Measurements from ENCODE around the gene SND1. TPM values are rescaled to one million over a fixed set of nuclear protein-coding genes. Genes with fewer than 3 reads are reported as not detected.

SND1 gene
- total and polyA plus RNA-seq, 5 experiments from 2014 or later: 80.1 to 105 (median 86.0) TPM

DNA sequence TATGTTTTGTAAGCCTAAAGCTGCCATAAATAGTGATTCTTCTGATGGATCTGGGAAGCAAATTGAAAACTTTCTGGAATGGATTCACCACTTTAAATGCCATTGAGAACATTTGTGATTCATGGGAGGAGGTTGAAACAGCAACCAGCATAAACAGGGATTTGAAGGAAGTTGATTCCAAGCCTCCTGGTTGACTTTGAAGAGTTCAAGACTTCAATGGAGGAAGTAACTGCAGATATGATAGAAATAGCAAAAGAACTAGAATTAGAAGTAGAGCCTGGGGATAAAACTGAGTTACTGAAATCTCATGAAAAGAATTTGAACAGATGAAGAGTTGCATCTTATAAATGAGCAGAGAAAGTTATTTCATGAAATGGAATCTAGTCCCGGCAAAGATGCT, 280.1 kb downstream of the SND1 start:
- Mint-ChIP-seq H3K4me3 (no peak overlapping the region), H3K27me3 (no peaks in the 10 kb centered on the region), H3K9me3 (no peaks in the 10 kb centered on the region), H3K4me1 (peaks cover 6 to 26% (median 11%) of the 10 kb centered on the region in 4 donors), H3K36me3 (peaks cover 19 to 55% (median 39%) of the 10 kb centered on the region in 3 donors), H3K27ac (no peak overlapping the region)
- ATAC-seq (no peak), DNase-seq (no peak)
- POLR2A ChIA-PET: no interaction called here

DNA sequence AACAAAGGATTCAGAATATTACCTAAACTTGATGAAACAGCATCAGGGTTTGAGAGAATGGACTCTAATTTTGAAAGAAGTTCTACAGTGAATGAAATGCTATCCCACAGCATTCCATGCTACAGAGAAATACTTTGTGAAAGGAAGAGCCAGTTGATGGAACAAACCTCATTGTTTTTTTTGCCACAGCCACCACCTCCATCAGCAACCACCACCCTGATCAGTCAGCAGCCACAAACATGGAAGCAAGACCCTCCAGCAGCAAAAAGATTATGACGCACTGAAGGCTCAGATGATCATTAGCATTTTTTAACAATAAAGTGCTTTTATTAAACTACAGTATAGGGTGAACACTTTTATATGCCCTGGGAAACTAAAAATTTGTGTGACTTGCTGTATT, 280.5 kb downstream of the SND1 start:
- POLR2A ChIA-PET: no interaction called here
- no peaks in the 10 kb centered on the region for H3K27me3 Mint-ChIP-seq
- ATAC-seq: no peak
- H3K27ac Mint-ChIP-seq: no peak overlapping the region
- no peaks in the 10 kb centered on the region for H3K9me3 Mint-ChIP-seq
- H3K4me1 Mint-ChIP-seq: peaks cover 2 to 22% (median 11%) of the 10 kb centered on the region in 4 donors
- no peak for DNase-seq
- H3K36me3 Mint-ChIP-seq: peaks cover 19 to 58% (median 39%) of the 10 kb centered on the region in 3 donors
- H3K4me3 Mint-ChIP-seq: no peak overlapping the region

DNA sequence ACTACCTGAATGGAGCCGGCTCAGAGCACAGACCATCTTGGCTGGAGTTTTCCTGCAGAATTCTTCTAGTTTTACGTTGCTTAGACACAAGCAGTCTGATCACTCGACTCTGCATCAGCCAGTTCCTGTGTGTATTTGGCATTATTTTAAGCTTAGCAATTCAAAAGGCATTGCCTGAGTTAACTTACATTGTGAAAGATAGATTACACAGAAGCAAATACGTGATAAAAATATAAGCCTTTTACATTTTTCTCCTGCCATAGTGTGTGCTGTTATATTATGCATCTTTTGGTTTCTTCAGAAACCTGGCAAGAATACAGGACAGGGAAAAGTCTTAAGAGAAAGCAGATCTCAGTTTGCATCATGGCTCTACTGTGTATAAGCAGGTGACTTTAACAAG, 281.2 kb downstream of the SND1 start:
- peaks cover 1 to 17% (median 11%) of the 10 kb centered on the region in 4 donors for H3K4me1 Mint-ChIP-seq
- no peak for DNase-seq
- H3K27ac Mint-ChIP-seq: no peak overlapping the region
- H3K27me3 Mint-ChIP-seq: no peaks in the 10 kb centered on the region
- ATAC-seq: no peak
- peaks cover 19 to 59% (median 38%) of the 10 kb centered on the region in 3 donors for H3K36me3 Mint-ChIP-seq
- H3K9me3 Mint-ChIP-seq: no peaks in the 10 kb centered on the region
- H3K4me3 Mint-ChIP-seq: no peak overlapping the region
- POLR2A ChIA-PET: no interaction called here

DNA sequence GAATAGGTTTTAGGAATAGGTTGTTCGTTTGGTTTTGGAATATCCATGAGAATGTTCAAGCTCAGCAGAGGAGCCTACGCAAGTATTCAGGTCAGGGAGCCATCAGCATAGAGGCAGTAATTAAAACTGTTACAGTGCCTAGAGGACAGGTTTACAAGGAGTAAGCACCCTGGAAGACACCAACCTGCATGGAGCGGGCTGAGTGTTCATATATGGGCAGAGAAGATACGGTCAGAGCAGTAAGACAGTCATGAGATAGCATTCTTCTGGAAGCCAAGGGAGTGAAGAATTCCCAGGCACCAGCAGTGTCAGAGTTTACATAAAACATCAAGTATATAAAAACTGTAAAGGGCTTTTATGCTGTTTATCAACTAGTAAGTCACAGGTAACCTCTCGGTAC, 282.7 kb downstream of the SND1 start:
- Mint-ChIP-seq H3K4me1 (peaks cover 0 to 19% (median 8%) of the 10 kb centered on the region in 4 donors), H3K36me3 (peaks cover 12 to 57% (median 30%) of the 10 kb centered on the region in 3 donors), H3K27me3 (no peaks in the 10 kb centered on the region), H3K27ac (no peak overlapping the region), H3K4me3 (no peak overlapping the region), H3K9me3 (no peaks in the 10 kb centered on the region)
- POLR2A ChIA-PET: no interaction called here
- no peak for DNase-seq
- ATAC-seq: no peak

DNA sequence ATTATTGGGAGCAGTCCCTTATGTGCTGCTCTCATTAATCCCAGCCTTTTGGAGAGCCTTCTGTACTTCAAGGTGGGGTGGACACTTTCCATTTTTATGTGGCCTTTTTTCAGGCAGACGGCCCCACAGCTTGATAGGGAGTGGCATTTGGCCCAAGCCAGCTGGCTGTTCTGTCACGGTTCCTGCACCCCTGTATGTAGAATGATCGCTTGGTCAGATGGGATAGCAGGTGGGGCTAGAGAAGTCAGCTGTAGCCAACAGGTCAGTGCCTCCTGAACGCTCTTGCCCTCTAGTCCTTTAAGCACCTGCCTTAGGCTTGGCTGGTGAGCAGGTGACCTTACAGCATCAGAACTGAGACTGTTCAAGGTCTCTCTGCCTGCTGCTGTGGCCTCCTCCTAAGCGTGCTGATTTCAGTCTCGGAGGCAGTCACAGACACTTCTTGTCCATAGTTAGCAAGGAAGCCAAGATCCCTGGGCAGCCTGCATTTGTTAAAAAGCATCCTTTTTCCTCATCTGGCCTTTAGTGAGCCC, 283.9 kb downstream of the SND1 start:
- DNase-seq (no peak), ATAC-seq (no peak)
- Mint-ChIP-seq H3K36me3 (peaks cover 4 to 51% (median 21%) of the 10 kb centered on the region in 3 donors), H3K27ac (no peak overlapping the region), H3K27me3 (no peaks in the 10 kb centered on the region), H3K9me3 (no peaks in the 10 kb centered on the region), H3K4me3 (no peak overlapping the region), H3K4me1 (peaks cover 0 to 19% (median 5%) of the 10 kb centered on the region in 4 donors)
- POLR2A ChIA-PET: no interaction called here

DNA sequence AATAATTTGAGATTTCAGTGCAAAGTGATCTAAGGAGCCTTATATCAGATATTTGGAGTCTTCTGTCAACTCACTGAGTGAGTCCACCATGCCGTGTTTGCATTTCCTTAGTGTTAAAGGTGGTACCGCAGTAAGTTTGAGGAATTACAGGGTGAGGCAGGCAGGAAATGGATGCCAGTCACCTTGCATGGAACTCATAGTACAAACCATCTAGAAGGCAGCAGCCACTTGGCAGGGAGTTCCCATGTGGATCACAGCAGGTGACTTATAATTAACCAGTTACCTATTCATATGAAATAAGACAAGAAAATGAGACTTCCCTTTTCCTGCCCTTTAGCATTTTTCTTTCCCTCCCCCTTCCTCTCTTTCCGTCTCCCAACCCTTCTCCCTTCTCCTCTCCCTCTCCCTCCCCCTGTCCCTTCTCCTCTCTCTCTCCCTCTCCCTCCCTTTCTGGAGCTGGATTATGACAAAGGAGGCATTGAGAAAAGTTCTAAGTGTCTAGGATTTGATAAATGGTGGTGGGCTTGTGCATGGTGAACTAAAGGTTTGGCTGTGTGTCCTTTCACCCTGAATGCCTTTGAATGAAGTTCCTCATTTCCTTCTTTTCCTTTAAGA, 285.2 kb downstream of the SND1 start:
- Mint-ChIP-seq H3K4me3 (no peak overlapping the region), H3K27me3 (no peaks in the 10 kb centered on the region), H3K4me1 (peaks cover 0 to 19% (median 6%) of the 10 kb centered on the region in 4 donors), H3K9me3 (no peaks in the 10 kb centered on the region), H3K27ac (no peak overlapping the region), H3K36me3 (peaks cover 0 to 48% (median 12%) of the 10 kb centered on the region in 3 donors)
- DNase-seq (no peak), ATAC-seq (no peak)
- POLR2A ChIA-PET: no interaction called here

DNA sequence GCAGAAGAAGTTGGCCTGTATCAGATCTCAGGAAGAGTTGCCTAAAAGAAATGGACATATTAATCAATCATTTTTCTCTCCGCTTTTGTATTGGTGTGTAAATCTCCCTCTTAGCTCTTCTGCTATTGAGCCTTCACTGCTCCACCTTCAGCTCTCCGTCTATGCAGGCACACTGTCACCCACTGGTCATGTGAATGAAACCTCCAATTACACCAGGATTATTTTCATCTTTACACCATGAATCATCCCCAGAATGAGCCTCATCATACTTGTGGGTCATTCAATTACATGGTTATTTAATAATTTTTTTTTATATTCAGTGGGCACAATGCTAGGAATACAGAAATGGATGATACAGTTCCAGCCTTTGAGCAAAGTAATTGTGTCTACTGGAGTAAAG, 286.6 kb downstream of the SND1 start:
- Mint-ChIP-seq H3K4me1 (peaks cover 0 to 19% (median 6%) of the 10 kb centered on the region in 4 donors), H3K36me3 (peaks cover 0 to 50% (median 6%) of the 10 kb centered on the region in 3 donors), H3K9me3 (no peaks in the 10 kb centered on the region), H3K4me3 (no peak overlapping the region), H3K27me3 (no peaks in the 10 kb centered on the region), H3K27ac (no peak overlapping the region)
- no peak for ATAC-seq
- POLR2A ChIA-PET: no interaction called here
- no peak for DNase-seq

DNA sequence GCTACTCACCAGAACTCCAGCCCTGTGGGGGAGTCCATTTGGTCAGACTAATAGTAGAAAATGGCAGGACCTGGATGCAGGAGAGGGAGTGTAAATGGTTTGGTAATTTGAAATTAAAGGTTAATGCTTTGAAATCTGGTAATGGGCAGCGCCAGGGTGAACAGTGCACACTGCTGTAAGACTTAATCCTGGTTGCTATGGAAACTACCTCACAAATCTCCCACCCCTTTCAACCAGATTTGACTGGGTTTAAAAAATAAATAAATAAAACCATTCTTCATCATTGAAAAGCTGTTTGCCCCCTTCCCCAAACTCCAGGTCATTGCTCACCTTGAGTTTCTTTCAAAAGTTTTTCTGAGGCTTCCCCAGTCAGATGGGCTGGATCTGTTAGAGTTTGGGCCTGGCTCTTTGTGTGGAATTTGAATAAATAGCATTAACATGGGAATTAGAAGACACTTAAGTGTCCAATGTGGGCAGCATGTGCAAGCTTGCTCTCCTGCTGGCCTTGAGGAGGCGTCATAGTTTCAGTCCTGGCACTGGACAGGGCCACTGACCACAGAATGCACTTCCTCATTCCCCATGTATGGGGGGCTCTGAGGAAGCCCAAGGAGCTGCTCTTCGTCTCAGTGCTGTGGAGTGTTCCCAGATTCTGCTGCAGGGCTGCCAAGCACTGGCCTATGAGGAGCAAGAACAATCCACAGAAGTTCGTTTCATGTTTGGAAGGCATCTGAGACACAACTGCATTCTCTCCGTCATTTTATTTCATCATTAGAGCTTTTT, 288.6 kb downstream of the SND1 start:
- Mint-ChIP-seq H3K4me3 (no peak overlapping the region), H3K36me3 (peaks cover 0 to 47% (median 6%) of the 10 kb centered on the region in 3 donors), H3K27ac (no peak overlapping the region), H3K27me3 (no peaks in the 10 kb centered on the region), H3K9me3 (no peaks in the 10 kb centered on the region), H3K4me1 (peaks cover 3 to 7% (median 4%) of the 10 kb centered on the region in 4 donors)
- ATAC-seq: no peak
- no peak for DNase-seq
- POLR2A ChIA-PET: no interaction called here

DNA sequence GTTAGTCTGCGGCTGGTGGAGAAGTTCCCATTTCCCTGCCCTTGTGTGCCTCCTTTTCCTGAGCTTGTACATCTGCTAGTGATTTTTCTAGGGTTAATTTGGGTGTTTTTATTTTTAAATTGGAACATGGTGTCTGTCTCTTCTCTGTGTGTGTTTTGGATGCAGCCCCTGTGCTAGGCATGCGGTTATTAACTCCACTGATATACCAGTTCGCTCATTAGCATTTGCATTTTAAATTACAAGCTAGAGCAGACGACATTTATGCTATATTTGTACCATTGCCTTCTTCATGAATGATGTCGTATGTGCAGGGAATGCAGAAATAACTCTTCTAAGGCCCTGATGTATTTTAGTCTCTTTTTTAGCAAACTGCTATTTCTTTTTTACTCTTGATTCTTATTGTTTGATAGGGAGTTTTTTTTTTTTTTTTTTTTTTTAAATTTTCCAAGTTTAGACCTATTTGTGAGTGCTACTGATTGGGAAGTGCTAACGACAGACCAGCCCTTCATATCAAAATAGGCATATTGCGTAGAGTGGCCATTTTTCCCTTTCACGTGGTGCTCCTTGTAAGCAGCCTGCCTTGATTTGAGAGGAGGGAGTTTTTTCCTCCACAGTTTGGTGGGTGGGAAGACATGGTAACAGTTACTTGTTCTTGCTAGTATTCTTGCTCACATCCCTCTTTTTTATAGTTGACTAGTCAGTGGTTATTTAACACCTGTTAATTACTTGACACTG, 289.6 kb downstream of the SND1 start:
- no peaks in the 10 kb centered on the region for H3K27me3 Mint-ChIP-seq
- DNase-seq (no peak), ATAC-seq (no peak)
- peaks cover 7 to 13% (median 8%) of the 10 kb centered on the region in 4 donors for H3K4me1 Mint-ChIP-seq
- H3K36me3 Mint-ChIP-seq: peaks cover 0 to 50% (median 6%) of the 10 kb centered on the region in 3 donors
- POLR2A ChIA-PET: no interaction called here
- H3K4me3 Mint-ChIP-seq: no peak overlapping the region
- H3K9me3 Mint-ChIP-seq: no peaks in the 10 kb centered on the region
- H3K27ac Mint-ChIP-seq: no peak overlapping the region

DNA sequence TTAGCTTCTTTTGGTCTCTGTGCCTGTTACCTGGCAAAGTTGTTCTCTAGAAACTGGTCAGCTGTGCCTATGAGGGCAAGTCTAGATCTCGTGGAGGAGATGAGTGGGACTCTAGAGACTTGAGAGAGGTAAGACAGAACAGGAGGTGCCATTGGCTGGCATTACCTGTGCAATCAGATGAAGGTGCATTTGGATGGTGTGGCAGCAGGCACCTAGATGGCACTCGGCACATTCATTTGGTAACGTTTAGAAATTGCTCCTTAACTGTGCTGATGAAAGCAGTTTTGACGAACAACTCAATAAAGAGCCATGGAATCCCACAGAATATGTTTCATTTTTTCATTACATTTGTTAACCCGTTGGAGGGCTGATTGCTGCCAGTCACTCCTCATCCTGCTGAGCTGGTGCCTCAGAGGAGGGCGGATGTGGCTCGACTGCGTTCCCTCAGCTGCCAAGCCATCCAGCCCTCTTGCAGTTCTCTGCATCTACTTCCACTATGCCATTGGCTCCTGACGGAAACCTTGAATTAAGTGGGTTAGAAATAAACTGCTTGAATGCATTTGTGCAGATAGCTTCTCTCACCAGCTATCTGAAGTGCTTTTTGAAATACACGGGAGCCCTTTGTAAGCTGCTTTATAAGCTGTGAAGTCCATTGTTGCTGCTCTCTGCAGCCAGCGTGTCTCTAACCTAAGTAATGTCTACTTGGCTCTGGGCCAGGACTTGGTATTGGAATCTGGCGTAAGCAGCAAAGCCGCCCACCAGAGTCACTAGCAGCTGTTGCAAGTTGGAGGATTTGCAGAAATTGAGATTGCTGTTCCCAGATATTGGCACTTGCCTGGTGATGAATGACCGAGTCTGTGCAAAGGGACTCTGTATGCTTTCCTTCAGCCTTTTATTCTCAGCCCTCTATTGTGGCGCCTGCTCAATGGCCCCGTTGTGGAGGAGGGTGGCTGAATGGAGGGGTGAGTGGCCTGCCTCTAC, 291.8 kb downstream of the SND1 start:
- Mint-ChIP-seq H3K27me3 (no peaks in the 10 kb centered on the region), H3K27ac (no peak overlapping the region), H3K9me3 (no peaks in the 10 kb centered on the region), H3K36me3 (peaks cover 0 to 42% (median 12%) of the 10 kb centered on the region in 3 donors), H3K4me1 (peaks cover 6 to 9% (median 8%) of the 10 kb centered on the region in 4 donors), H3K4me3 (no peak overlapping the region)
- POLR2A ChIA-PET: interaction anchor here (1.2 kb wide), 1 partner anchor 12 kb away, joined by 5 read pairs; no protein-coding TSS in a partner anchor
- DNase-seq (no peak), ATAC-seq (no peak)

DNA sequence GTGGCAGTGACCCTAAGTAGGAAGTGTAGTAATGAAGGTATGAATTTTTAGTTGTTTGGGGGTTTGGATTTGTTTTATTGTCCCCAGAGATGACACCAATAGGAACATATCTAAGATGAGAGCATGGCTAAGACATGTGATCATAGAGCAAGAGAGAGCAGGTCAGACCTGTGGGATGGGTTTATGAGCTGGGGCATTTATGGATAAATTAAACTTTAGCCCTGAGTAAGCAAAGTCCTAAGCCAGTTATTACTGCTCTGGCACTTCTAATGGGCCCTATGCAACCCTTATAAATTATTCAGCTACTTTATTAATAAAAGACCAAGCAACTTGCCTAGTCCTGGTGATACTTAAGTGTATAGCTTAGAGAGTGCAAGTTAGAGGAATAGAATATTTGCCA, 294.1 kb downstream of the SND1 start:
- POLR2A ChIA-PET: no interaction called here
- Mint-ChIP-seq H3K9me3 (no peaks in the 10 kb centered on the region), H3K27me3 (no peaks in the 10 kb centered on the region), H3K27ac (no peak overlapping the region), H3K36me3 (peaks cover 0 to 39% (median 10%) of the 10 kb centered on the region in 3 donors), H3K4me3 (no peak overlapping the region), H3K4me1 (peaks cover 6 to 9% (median 8%) of the 10 kb centered on the region in 4 donors)
- no peak for ATAC-seq
- DNase-seq: no peak

DNA sequence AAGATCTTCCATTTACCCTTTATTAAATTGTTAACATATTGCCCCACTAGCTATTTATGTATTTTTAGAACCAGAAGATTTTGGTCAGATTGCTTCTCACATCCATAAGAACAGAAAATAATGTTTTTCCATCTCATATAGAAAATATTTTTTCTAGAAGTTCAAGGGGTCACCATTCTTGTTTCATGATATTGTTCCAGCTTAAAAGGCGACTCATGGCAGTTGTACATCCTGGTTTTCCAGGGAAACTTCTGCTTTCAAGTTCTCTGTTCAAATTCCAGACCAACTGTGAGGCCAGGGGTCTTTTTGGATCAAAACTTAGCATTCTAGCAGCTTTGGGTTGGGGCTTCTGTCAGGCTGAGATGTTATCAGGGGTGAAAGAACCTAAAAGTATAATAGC, 294.9 kb downstream of the SND1 start:
- Mint-ChIP-seq H3K4me1 (peaks cover 6 to 9% (median 8%) of the 10 kb centered on the region in 4 donors), H3K36me3 (peaks cover 0 to 42% (median 10%) of the 10 kb centered on the region in 3 donors), H3K27ac (no peak overlapping the region), H3K4me3 (no peak overlapping the region), H3K9me3 (no peaks in the 10 kb centered on the region), H3K27me3 (no peaks in the 10 kb centered on the region)
- DNase-seq (no peak), ATAC-seq (no peak)
- POLR2A ChIA-PET: no interaction called here

Data from naive thymus-derived CD8-positive, alpha-beta T cell (primary cell).